GM13977 (cell line): ENCODE data around the gene CENPK.
"Not testable (repeated sequence)": the region's sequence is repeated elsewhere in the genome, so short reads cannot be mapped to it uniquely, and the experiment has no call there.

Source experiments
- DNase-seq: peaks from one replicate; pipeline ENCODE4 v3.0.0; 2012; ENCODE audit warnings: low spot score
- CTCF ChIP-seq: IDR thresholded peaks from 2 replicates; pipeline ENCODE4 v1.5.1; 2012; ENCODE audit warnings: mild to moderate bottlenecking, control low read depth; ENCODE audit not compliant: insufficient read depth; ENCODE audit errors: extremely low read depth, missing control alignments
- in situ Hi-C: fragments of 300-500 bp; cut with MboI; formaldehyde crosslinking; loops from one replicate; pipeline ENCODE4 v1.12.0; 2022; ENCODE audit warnings: low sequenced_read_pairs, low pct_unique_long_range_greater_than_20kb, mixed read lengths, inconsistent platforms; ENCODE audit not compliant: unreplicated experiment

CENPK gene

GRCh38 chr5:65525726-65526125 lies 37.2 kb downstream of the CENPK start:
- TF ChIP-seq CTCF: no peak
- in situ Hi-C loops: no loop called here

GRCh38 chr5:65512170-65512937 lies 50.6 kb downstream of the CENPK start:
- TF ChIP-seq CTCF: no peak
- no peak for DNase-seq
- in situ Hi-C loops: no loop called here

More at GRCh38 chr5:65525726-65526125, 37.2 kb downstream of the CENPK start:
- DNase-seq: no peak

GRCh38 chr5:65508978-65509377 lies 54.0 kb downstream of the CENPK start:
- in situ Hi-C loops: no loop called here
- TF ChIP-seq CTCF: no peak
- no peak for DNase-seq

- no peak for DNase-seq
- in situ Hi-C loops: no loop called here
- TF ChIP-seq CTCF: no peak
Observed at GRCh38 chr5:65506961-65507360, 56.0 kb downstream of the CENPK start.

- no peak for DNase-seq
- in situ Hi-C loops: loop anchor here (10.0 to 25.0 kb wide), 4 partner anchors 402 to 852 kb away; no protein-coding TSS in a partner anchor
- TF ChIP-seq CTCF: no peak
Observed at GRCh38 chr5:65489119-65489518, 73.8 kb downstream of the CENPK start.

- not testable (repeated sequence) for DNase-seq
- in situ Hi-C loops: loop anchor here (10.0 to 25.0 kb wide), 4 partner anchors 401 to 851 kb away; no protein-coding TSS in a partner anchor
Observed at GRCh38 chr5:65488038-65488687, 74.8 kb downstream of the CENPK start.

GRCh38 chr5:65486803-65487202 lies 76.2 kb downstream of the CENPK start:
- in situ Hi-C loops: loop anchor here (10.0 to 25.0 kb wide), 4 partner anchors 400 to 850 kb away; no protein-coding TSS in a partner anchor
- DNase-seq: not testable (repeated sequence)
